22Rv1 (cell line): ENCODE measurements around the gene TJP2.

Experiments
- H3K27ac ChIP-seq: fragments of 450-650 bp; 2 replicates; pipeline ENCODE4 v1.5.1; 2017
- ZFX ChIP-seq: fragments of 450-650 bp; IDR thresholded peaks from 2 replicates; pipeline ENCODE4 v1.6.1; 2017; ENCODE audit warnings: antibody characterized with exemption, borderline replicate concordance
- TF ChIP-seq, protein P1 (sequence below): fragments of 450-650 bp; IDR thresholded peaks from 2 replicates; pipeline ENCODE4 v1.5.1; 2017; ENCODE audit warnings: mild to moderate bottlenecking

TJP2 gene

DNA sequence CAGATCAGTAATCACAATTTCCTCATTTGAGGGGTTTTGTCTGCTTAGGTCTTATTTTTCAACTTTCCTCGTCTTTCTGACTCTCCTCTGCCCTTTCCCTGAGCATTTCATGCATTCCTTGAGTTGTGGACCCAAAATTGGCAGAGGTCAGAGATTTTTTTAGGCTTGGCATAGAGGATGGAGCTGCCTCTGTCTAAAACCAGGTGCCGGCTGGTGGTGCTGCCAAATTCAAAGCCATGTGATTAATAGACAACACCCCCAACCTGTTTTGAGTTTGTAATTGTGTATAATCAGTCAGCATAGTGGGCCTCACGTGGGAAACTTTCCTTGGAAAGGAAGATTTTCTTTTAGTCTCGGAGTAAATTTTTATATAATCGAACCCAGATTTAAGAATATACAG lies 39.6 kb downstream of the TJP2 start:
- TF ChIP-seq, protein P1, sequence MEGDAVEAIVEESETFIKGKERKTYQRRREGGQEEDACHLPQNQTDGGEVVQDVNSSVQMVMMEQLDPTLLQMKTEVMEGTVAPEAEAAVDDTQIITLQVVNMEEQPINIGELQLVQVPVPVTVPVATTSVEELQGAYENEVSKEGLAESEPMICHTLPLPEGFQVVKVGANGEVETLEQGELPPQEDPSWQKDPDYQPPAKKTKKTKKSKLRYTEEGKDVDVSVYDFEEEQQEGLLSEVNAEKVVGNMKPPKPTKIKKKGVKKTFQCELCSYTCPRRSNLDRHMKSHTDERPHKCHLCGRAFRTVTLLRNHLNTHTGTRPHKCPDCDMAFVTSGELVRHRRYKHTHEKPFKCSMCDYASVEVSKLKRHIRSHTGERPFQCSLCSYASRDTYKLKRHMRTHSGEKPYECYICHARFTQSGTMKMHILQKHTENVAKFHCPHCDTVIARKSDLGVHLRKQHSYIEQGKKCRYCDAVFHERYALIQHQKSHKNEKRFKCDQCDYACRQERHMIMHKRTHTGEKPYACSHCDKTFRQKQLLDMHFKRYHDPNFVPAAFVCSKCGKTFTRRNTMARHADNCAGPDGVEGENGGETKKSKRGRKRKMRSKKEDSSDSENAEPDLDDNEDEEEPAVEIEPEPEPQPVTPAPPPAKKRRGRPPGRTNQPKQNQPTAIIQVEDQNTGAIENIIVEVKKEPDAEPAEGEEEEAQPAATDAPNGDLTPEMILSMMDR: no peak
- TF ChIP-seq ZFX: no peak
- H3K27ac ChIP-seq: no peak overlapping the region

GRCh38 chr9:69214939-69215338 lies 40.9 kb downstream of the TJP2 start:
- TF ChIP-seq ZFX: no peak
- TF ChIP-seq, protein P1: no peak
- H3K27ac ChIP-seq: no peak overlapping the region

DNA sequence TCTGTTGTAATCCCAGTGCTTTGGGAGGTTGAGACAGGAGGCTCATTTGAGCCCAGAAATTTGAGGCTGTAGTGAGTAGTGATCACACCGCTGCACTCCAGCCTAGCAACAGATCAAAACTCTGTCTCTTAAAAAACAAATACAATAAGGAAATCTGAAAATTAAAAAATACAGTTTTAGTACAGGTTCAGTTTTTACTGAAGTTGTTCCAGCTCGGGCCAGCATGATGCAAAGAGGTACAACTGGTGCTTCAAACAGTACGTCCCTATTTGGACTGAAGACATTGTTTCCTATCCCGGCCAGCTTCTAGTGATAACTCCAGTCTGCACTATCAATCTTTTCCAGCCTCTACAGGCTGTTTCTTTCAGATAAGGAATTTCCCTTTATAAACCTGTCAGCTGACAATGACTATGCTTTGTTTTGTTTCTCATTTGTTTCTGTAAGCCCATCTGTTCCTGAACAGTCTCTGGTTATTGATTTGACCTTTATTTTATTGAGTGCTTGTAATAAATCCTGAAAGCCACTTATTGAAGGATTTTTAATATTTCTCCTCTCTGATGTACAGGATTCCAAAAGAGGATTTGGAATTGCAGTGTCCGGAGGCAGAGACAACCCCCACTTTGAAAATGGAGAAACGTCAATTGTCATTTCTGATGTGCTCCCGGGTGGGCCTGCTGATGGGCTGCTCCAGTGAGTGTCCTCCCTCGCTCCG lies 41.9 kb downstream of the TJP2 start:
- TF ChIP-seq, protein P1: no peak
- TF ChIP-seq ZFX: no peak
- H3K27ac ChIP-seq: no peak overlapping the region

- no peak overlapping the region for H3K27ac ChIP-seq
- no peak for TF ChIP-seq ZFX
- TF ChIP-seq, protein P1: no peak
These were observed 44.1 kb downstream of the TJP2 start for GRCh38 chr9:69218166-69218565.

DNA sequence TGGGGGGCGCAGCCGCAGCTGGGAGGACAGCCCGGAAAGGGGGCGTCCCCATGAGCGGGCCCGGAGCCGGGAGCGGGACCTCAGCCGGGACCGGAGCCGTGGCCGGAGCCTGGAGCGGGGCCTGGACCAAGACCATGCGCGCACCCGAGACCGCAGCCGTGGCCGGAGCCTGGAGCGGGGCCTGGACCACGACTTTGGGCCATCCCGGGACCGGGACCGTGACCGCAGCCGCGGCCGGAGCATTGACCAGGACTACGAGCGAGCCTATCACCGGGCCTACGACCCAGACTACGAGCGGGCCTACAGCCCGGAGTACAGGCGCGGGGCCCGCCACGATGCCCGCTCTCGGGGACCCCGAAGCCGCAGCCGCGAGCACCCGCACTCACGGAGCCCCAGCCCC lies 47.0 kb downstream of the TJP2 start:
- TF ChIP-seq ZFX: no peak
- TF ChIP-seq, protein P1: no peak
- no peak overlapping the region for H3K27ac ChIP-seq

GRCh38 chr9:69222970-69223369 lies 48.9 kb downstream of the TJP2 start:
- no peak for TF ChIP-seq ZFX
- TF ChIP-seq, protein P1: no peak
- H3K27ac ChIP-seq: no peak overlapping the region

DNA sequence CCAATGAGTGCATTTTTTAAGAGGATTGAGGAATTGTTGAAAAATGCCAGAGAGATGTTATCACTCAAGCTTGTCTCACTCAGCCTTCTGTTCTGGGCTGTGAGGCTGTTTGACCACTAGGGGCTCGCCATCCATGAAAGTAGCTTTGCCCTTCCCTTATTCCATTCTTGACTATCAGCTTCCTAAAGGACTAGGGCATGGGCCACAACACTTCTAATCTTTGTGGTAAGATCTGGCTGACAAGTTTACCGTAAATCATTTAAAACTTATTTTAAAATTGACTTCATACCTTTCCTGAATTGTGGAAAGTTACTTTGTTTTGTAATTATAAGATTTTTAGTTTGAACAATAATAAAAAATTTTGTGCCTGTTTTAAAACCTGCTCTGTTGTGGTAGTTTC lies 49.5 kb downstream of the TJP2 start:
- TF ChIP-seq, protein P1: peak; percentile 79
- no peak for TF ChIP-seq ZFX
- no peak overlapping the region for H3K27ac ChIP-seq
